GM21390 (cell line): ENCODE data around the gene PDGFC.
"Not testable (repeated sequence)": the region's sequence is repeated elsewhere in the genome, so short reads cannot be mapped to it uniquely, and the experiment has no call there.

Source experiments
- ATAC-seq: cut with Tn5 transposase; IDR thresholded peaks from one replicate; pipeline ENCODE4 v1.9.1; 2021; ENCODE audit not compliant: unreplicated experiment

PDGFC gene

DNA sequence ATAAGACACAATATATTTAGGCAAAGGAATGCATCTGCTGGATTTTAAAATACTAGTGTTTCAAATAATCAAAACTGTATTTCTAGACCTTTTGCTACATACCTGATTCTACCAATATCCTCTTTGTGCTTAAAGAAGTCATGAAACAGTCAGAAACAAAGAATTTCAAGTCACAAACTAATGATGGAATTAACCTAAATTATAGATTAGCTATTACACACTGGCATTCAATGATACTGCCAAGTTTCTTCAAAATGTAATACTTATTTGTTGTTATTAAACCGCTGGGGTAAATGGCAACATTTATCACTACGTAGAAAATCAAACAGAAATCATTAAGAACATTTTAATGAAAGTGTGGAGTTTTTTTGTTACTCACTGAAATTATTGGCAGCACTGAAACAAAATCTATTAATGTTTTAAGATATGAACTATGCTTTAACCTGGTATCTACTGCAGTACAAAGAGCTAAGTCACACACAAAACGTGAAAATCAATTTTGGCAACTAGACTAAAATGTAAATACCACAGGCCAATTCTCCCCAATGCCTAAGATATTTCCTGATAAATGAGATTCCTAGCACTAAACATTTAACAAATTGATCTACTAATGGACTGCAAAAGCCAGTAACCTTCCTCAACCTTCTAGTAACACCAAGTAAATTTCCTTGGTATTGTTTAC, 19.4 kb downstream of the PDGFC start:
- ATAC-seq: no peak

DNA sequence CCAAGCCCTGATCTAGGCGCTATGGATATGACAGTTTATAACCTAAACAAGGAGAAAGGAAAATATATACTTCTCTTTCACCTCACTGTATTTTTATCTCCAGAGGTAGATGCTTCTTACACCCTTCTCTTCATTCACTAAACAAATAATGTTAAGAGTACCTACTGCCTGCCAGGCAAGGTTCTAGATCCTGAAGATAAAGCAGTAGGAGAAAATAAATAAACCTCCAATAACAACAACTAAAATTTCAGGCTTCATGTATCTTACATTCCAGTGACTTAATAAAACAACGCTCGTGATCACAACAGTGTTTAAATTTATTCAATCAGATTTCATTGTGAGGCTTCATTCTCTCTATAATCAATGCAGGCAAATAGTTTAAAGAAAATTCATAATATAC, 20.7 kb downstream of the PDGFC start:
- ATAC-seq: no peak

DNA sequence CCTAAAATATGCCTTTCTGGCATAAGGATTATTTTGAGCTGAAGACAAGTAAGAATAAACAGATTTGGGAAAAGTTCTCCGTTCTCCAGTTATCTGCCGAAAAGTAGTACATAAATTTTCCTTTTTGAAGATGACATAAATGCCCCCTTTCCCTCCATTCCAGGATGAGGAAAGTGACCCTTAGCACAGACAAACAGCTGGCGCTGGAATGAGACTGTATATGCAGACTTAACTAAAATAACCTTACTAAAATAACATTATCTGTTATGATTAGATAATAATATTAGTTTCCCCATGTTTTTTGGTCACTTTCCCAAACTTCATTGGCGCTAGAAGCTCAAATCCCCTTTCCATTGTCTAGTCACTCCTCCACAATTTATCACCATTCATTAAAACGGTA, 21.5 kb downstream of the PDGFC start:
- ATAC-seq: no peak

DNA sequence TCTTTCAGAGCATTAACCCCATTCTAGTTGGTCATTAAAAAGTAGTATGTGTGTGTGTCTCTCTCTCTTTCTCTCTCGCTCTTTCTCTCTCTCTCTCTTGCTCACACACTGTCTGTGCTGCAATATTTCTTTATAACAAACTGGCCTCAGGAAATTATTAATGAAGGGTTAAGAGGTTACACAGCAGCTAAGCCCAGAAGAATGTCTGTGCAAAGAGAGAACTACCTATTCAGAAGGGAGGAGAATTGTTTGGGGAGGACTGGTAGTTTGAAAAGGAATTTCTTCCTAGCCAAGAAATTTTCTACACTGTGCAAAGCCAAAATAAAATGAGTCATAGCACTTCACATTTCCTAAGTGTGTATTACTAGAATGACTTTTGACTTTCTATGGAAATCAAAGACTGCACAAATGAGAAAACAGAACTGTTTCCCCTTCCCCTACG, 22.2 kb downstream of the PDGFC start:
- ATAC-seq: no peak

DNA sequence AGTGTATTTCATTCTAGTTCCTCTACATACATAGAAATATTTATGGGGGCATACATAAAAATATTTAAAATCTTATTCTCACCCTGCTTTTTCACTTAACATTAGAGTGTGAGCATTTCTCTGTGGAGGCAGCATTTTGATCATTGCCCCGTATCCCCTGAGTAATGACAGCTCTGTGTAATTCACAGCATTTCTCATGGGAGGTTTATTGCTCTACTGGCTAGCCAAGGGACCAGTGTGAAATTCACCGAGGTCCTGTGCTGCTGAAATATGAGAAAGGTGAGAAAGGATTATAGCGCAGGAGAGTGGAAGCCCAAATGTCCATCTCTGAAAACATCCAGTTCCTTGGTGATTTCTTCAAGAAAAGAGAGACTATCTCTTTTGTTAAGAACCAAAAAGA, 22.9 kb downstream of the PDGFC start:
- ATAC-seq: no peak

DNA sequence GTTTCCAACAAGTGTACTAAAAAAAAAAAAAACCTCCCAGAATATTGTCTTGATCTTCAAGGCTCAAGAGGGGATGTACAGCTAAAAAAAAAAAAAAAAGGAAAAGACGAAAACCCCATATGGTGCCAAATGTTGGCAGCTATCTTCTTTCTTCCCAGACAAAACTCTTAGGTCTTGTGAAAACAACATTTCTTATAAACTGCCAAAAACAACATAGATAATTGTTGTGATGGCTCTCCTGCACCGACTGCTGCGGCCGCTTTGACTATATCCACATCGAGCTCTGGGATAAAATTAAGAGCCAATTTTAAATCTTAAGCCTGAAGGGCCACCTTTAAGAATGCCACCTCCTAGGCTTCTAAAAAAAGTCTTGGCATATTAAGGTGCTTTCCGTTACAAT, 23.5 kb downstream of the PDGFC start:
- no peak for ATAC-seq

DNA sequence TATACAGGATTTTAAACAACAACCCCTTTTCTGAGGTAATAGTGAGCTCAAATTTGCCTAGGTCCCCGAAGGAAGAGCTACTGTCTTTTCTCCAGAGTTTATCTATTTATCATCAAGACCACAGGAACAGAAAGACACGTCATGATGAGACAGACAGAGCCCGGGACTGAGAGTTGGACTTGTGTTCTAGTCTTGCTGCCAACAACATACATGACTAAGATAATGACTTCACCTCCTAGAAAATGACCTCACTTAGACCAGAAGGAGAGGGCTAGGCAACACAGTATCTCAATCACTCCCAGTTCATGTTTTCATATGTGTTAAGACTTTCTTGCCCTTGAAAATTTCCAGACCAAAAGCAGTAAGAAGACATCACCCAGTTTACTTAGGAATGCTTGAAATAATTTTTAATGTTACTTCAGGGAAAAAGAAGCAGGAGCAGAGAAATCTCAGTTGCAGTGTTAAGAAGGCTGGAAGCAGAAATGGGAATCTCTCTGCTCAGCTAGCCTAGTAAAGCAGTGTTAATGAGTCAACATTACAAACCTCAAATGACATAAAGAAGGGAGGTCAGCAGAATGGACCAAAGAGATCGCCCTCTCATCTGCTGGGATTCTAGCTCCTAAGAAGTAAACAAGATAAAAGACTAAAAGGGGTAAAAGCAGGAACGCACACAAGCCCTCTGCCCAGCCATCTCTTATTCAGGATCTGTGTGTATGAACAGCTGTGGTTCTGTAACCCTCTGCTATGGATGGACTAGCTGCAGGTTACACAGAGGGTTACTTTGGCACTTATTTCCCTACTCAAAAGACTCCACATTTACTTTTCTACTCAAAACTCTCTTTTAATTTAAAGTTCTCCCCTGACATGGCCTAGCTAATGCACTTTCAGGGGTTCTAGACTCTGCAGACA, 24.8 kb downstream of the PDGFC start:
- ATAC-seq: no peak

DNA sequence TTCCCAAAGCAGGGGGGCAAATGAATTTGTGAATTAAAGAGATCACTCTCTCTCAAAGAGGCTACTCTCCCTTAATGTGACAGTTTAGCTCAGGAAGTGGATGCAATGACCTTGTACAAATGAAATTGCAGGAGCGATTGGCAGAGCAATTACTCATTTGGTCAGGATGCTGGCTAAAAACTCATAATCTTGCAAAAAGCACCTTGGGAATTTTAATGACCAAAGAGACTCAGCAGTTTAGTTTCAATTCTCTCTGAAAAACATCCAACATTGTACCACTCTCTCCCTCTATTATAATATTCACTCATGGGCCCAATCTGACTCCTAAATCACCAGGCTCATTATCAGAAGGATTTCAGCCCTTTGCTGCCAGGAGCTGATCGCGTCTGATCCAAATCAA, 26.1 kb downstream of the PDGFC start:
- ATAC-seq: no peak

DNA sequence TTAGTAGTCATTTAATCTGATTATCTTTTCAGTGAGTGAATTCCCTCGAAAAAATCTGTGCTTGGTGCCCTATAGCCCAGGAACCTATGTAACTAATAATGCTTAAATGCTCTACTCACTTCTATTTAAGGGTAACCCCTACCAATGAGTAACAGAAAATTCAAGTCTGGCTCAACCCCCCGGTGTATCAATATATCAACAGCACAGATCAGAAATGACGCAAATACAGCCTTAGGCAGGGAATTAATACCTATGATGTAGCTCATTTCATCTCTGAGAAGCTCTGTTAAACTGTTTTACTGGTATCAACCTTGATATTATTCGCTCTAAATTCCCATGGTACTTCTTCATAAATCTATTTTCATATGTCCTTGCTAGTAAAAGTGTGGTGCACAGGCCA, 28.6 kb downstream of the PDGFC start:
- no peak for ATAC-seq

DNA sequence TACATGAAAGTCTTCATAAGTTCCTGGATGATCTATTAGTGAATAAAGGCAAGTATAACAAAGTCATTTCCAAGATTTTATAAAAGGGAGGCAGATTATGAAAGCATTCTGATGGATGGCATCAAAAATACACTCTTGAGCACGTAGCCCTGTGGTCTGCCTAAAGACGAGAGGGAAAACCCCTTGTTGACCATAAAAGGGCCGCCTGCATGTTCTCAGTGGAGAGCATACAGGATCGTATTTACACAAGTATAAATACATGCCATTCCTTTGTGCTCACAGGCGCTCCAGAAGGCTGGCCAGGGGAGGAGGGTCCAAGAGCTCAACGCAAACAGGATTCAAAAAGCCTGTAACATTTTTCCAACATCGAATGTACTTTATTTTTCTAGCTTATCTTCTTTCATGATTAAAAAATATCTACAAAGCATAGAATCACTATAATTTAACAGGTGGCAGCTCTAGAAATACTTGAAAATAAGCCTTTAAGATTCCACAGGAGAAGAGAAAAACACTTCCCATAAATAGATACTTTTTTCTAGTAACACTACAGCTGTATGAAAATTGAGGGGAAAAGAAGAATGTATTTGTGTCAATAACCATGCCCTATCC, 29.6 kb downstream of the PDGFC start:
- ATAC-seq: no peak

DNA sequence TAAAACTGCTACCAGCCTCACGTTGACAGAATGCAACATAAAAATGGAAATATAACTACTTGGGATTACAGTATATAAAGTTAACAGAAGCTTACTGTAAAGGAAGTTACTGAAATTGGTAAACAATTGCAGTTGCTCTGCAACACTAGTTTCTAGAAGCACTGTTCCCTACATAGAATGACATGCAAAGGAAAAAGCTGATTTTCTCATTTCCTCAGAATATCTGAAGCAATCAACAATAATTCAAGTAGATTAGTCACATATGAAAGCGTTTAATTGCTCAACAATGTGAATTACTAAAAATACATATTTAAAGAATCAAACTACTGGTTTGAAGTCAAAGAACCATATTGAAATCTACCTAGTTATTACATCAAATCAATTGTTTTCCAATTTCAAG, 31.8 kb downstream of the PDGFC start:
- no peak for ATAC-seq

DNA sequence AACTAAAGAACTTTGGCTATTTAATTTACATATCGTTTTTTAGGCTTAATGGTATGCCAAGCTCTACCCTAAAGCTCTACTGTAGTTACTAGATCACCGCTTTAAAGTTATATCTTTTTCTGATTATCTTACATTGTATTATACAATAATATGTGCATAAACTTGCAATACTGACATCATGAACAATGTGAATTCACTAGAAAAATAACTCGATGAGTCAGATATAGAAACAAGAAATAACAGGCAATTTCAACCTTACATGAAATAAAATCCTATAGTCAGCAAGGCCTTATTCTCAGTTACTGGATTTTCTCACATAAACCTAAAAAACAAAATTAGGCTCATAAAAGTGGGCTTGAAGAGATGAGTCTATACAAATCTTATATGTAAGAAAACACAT, 32.5 kb downstream of the PDGFC start:
- ATAC-seq: no peak

DNA sequence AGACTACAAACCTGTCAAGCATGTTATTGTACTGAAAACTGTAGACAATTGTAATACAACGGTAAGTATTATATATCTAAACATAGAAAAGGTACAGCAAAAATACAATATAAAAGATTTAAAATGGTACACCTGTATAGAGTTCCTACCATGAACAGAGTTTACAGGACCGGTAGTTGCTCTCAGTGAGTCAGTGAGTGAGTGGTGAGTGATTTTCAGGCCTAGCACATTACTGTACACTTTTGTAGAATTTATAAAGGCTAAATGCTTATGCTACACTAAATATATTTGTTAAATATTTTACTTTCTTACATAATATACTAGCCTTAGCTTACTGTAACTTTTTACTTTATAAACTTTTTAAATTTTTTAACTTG, 37.4 kb downstream of the PDGFC start:
- ATAC-seq: no peak

DNA sequence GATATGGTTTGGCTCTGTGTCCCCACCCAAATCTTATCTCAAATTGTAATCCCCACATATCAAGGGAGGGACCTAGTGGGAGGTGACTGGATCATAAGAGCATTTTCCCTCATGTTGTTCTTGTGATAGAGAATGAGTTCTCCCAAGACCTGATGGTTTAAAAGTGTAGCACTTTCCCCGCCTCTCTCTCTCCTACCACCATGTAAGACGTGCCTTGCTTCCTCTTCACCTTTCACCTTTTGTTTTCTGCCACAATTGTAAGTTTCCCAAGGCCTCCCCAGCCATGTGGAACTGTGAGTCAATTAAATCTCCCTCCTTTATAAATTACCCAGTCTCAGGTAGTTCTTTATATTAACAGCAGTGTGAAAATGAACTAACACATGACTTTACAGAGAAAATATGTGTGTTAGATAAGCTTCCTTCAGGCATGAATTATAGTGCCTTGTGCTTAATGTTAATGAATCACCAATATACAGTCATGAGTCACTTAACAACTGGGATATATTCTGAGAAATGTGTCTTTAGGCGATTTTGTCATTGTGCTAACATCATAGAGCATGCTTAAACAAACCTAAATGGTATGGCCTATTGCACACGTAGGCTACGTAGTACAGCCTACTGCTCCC, 37.9 kb downstream of the PDGFC start:
- no peak for ATAC-seq

DNA sequence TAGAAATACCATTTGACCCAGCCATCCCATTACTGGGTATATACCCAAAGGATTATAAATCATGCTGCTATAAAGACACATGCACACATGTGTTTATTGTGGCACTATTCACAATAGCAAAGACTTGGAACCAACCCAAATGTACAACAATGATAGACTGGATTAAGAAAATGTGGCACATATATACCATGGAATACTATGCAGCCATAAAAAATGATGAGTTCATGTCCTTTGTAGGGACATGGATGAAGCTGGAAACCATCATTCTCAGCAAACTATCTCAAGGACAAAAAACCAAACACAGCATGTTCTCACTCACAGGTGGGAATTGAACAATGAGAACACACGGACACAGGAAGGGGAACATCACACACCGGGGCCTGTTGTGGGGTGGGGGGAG, 39.2 kb downstream of the PDGFC start:
- ATAC-seq: not testable (repeated sequence)

DNA sequence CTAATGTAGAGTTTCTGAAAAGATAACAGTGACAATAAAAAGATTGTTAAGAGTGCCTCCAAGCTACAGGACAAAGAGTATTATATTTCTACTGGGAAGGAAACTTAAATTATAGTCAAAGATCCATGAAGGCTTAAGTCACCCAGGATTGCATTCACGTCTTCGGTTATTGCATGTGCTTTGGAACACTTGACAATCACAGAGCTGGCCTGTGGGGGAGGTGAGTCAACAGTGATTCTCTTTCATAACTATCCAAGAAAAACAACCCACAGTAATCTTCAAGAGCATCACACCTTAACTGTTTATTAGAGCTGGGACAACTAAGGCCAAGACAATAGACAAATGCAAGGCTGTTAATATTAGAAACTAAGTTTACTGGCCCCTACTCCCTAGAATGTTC, 40.3 kb downstream of the PDGFC start:
- no peak for ATAC-seq

DNA sequence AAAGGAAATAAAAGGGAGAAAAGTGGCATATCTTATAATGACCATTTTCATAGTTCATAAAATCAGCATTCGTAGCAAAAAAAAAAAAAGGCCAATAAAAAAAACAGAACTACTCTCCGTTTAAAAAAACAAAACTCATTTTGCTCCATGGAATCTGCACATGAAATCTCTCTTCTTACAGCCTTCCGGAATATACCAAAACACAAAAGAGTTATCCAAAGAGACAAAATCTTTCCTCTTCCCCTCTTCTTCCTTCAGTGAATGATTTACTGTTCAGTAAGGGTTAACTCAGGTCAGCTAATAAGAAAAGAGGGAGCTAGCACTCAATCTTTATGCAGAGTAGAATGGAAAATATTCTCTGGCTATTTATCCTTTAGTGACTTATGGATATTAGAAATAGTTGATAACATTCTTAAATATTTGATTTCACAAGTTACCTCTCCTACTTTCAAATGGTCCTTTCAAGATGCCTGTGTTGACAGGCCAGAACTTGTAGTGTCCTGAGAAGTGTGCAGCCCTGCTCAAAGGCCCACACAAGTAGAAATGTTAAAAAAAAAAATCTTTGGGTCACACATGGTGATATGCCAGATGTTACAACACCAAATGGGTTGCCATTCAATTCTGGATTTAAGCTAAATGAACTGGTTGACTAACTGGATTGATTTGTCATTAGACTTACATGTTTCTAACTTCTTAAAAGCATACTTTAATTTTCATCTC, 42.1 kb downstream of the PDGFC start:
- no peak for ATAC-seq

DNA sequence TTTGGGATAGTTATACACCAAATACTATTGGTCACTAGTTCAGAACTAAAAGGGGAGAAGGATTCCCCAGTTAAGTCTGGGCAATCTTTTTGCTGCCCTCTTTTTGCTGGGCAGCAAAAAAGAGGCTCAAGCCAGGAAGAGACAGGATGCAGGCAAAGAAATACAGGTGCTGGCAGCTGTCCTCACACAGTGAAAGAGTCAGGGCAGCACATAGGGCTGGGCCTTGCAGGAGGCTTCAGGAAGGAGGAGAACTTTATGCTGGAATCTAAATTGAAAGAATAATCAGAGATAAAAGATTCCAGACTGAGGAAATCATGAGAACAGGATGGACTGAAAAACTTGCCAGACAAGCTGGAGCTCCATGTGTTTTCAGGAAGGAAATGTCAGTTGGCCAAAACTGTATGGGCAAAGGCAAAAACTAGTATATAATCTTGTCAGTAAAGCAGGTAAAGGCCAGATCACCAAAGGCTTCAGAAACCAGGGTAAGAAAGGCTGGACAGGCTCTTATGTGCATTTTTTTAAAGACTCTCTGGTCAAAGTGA, 46.8 kb downstream of the PDGFC start:
- ATAC-seq: no peak

DNA sequence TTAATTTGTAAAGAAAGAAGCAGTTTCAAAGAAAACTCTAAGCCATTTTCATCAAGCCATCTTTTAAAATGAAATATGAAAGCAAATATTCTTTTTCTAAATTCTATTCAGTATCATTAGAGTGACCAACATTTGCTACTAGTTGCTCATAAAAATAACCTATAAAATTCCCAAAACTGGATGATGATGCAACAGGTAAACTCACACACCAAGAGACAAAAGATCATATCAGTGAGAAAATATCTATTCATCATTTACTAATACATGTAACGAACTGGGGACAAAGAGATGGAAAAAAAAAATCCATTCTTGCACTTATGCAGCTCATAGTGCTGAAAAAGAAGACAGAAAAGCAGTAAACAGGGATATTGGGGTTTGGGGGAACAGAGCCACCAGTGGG, 48.1 kb downstream of the PDGFC start:
- no peak for ATAC-seq

DNA sequence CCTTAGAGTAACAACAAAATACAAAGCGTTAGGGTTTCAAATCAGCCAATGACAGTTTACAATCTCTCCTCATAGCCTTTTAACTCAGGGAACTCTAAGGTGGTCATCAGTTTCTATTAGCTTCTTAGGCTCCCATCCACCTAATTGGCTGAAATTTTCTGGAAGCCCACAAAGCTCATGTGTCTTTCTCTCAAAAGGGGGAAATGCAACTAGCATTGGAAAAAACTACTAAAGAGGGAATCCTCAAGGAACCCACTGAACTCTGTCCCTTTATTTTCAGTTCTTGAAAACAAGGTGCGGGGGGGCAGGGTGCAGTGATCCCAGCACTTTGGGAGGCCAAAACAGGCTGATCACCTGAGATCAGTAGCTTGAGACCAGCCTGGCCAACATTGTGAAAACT, 56.4 kb downstream of the PDGFC start:
- ATAC-seq: no peak

DNA sequence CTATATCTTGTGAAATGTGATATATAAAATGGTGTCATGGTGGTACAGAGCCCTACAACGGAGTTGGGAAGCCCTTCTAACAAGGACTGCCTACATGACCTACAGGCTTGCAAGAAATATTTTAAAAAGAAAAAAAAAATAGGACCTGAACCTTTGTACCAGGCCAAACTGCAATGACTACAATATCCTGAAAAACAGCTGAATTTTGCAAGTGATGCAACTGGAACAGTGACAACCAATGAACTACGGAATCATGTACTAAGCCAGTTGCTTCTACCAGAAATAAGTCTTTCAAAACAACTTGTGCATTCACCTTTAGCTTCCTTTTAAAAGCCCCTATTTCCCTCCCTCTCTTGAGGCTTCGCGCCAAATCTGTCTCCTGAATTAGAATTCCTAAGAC, 58.4 kb downstream of the PDGFC start:
- ATAC-seq: no peak
